Spinal cord (tissue), 10 donors: ENCODE results near the gene HMGN1. TPM values are rescaled to one million over a fixed set of nuclear protein-coding genes. Genes with fewer than 3 reads are reported as not detected.
"Not testable (repeated sequence)": the region's sequence is repeated elsewhere in the genome, so short reads cannot be mapped to it uniquely, and the experiment has no call there.

Experiments used
- DNase-seq, 6 donors: peaks; one replicate each; pipeline versions ENCODE4 v3.0.0 to v3.0.0-alpha.2; 2013 to 2015; ENCODE audit warnings: low spot score in 6 of 6, low read depth in 4 of 6
- H3K27ac ChIP-seq: one replicate; pipeline ENCODE4 v1.5.1; 2013; ENCODE audit warnings: low read depth, low read length, control low read depth
- H3K27me3 ChIP-seq: one replicate; pipeline ENCODE4 v1.6.1; 2013; ENCODE audit warnings: low read length; ENCODE audit not compliant: control insufficient read depth, insufficient read depth
- H3K36me3 ChIP-seq: one replicate; pipeline ENCODE4 v1.6.1; 2013; ENCODE audit warnings: low read length; ENCODE audit not compliant: control insufficient read depth, insufficient read depth
- H3K4me1 ChIP-seq: one replicate; pipeline ENCODE4 v1.6.1; 2013; ENCODE audit warnings: low read length; ENCODE audit not compliant: control insufficient read depth, insufficient read depth
- H3K4me3 ChIP-seq: one replicate; pipeline ENCODE4 v1.5.1; 2013; ENCODE audit warnings: low read depth, low read length, control low read depth
- H3K9me3 ChIP-seq: one replicate; pipeline ENCODE4 v1.6.1; 2013; ENCODE audit warnings: low read length; ENCODE audit not compliant: control insufficient read depth, insufficient read depth
- WGBS: methylation state at CpG from one replicate; pipeline ENCODE4 v1.1.5; 2013; ENCODE audit warnings: missing lambda C conversion rate; ENCODE audit not compliant: insufficient coverage; 5-methylcytosine and 5-hydroxymethylcytosine counted together
- polyA plus RNA-seq, 2 donors: library from polyadenylated mRNA; unstranded; fragments of 120-200 nt; gene quantifications; one replicate each; pipeline ENCODE4 v1.2.1, GENCODE V29; 2013; ENCODE audit not compliant: insufficient read length in 2 of 2
- total RNA-seq, 2 donors: library from RNA; depleted of rRNA in 1 of 2; stranded (reverse); fragments of 120-200 nt in 1 of 2; fragments of >200 nt in 1 of 2; gene quantifications; one replicate each; pipeline versions ENCODE4 v1.2.3 to v1.2.4, GENCODE V29; 2013 to 2014
- donor health status: healthy.

The HMGN1 gene
- total and polyA plus RNA-seq, 4 donors = 134 to 407 (median 345) TPM

- no peak overlapping the region for H3K27ac ChIP-seq
- 4% methylated on average over 4 of the region's 5 CpGs for WGBS
- H3K27me3 ChIP-seq = no peaks in the 10 kb centered on the region
- no peaks in the 10 kb centered on the region for H3K36me3 ChIP-seq
- H3K4me1 ChIP-seq = no peaks in the 10 kb centered on the region
- H3K9me3 ChIP-seq = no peaks in the 10 kb centered on the region
- H3K4me3 ChIP-seq = no peak overlapping the region
- DNase-seq = peak in 2 of 6 donors; percentile 59 to 86
These were observed 24.7 kb upstream of the HMGN1 start for GRCh38 chr21:39373634-39374033.

GRCh38 chr21:39369896-39370288, 21.0 kb upstream of the HMGN1 start:
- not testable (repeated sequence) for H3K27ac ChIP-seq, H3K27me3 ChIP-seq, H3K4me1 ChIP-seq, H3K36me3 ChIP-seq, H3K4me3 ChIP-seq, DNase-seq, H3K9me3 ChIP-seq
- 94% methylated on average over 5 of the region's 7 CpGs for WGBS

- Histone ChIP-seq H3K27me3 (no peaks in the 10 kb centered on the region), H3K4me3 (no peak overlapping the region), H3K36me3 (no peaks in the 10 kb centered on the region), H3K4me1 (no peaks in the 10 kb centered on the region), H3K9me3 (no peaks in the 10 kb centered on the region), H3K27ac (no peak overlapping the region)
- WGBS = no CpG with 5 or more reads among the region's 2 CpGs
- DNase-seq = no peak
These were observed 18.9 kb upstream of the HMGN1 start for GRCh38 chr21:39367783-39368182.

- no peak for DNase-seq
- no peak overlapping the region for H3K4me3 ChIP-seq
- WGBS = no CpG with 5 or more reads among the region's 4 CpGs
- H3K27ac ChIP-seq = no peak overlapping the region
- H3K36me3 ChIP-seq = no peaks in the 10 kb centered on the region
- H3K4me1 ChIP-seq = no peaks in the 10 kb centered on the region
- no peaks in the 10 kb centered on the region for H3K27me3 ChIP-seq
- H3K9me3 ChIP-seq = no peaks in the 10 kb centered on the region
These were observed 17.7 kb upstream of the HMGN1 start for GRCh38 chr21:39366563-39366962.

GRCh38 chr21:39364949-39365348, 16.1 kb upstream of the HMGN1 start:
- no CpG with 5 or more reads among the region's 4 CpGs for WGBS
- Histone ChIP-seq H3K36me3 (no peaks in the 10 kb centered on the region), H3K4me1 (no peaks in the 10 kb centered on the region), H3K4me3 (no peak overlapping the region), H3K9me3 (no peaks in the 10 kb centered on the region), H3K27ac (no peak overlapping the region), H3K27me3 (no peaks in the 10 kb centered on the region)
- DNase-seq = no peak

GRCh38 chr21:39363607-39364555, 15.0 kb upstream of the HMGN1 start:
- DNase-seq = no peak
- H3K36me3 ChIP-seq = no peaks in the 10 kb centered on the region
- H3K27me3 ChIP-seq = no peaks in the 10 kb centered on the region
- no peaks in the 10 kb centered on the region for H3K4me1 ChIP-seq
- WGBS = 82% methylated on average over 2 of the region's 6 CpGs
- H3K9me3 ChIP-seq = no peaks in the 10 kb centered on the region
- H3K4me3 ChIP-seq = no peak overlapping the region
- H3K27ac ChIP-seq = no peak overlapping the region

GRCh38 chr21:39362733-39363132, 13.8 kb upstream of the HMGN1 start:
- Histone ChIP-seq H3K36me3 (no peaks in the 10 kb centered on the region), H3K4me3 (no peak overlapping the region), H3K9me3 (no peaks in the 10 kb centered on the region), H3K4me1 (no peaks in the 10 kb centered on the region), H3K27me3 (no peaks in the 10 kb centered on the region), H3K27ac (no peak overlapping the region)
- no peak for DNase-seq
- 83% methylated on average over 1 of the region's 3 CpGs for WGBS

- 83% methylated on average over 2 of the region's 4 CpGs for WGBS
- H3K4me1 ChIP-seq = no peaks in the 10 kb centered on the region
- no peak for DNase-seq
- H3K36me3 ChIP-seq = no peaks in the 10 kb centered on the region
- H3K27me3 ChIP-seq = no peaks in the 10 kb centered on the region
- H3K9me3 ChIP-seq = no peaks in the 10 kb centered on the region
- H3K27ac ChIP-seq = no peak overlapping the region
- no peak overlapping the region for H3K4me3 ChIP-seq
These were observed 10.5 kb upstream of the HMGN1 start for GRCh38 chr21:39359382-39359781.

- peaks cover 3% of the 10 kb centered on the region for H3K9me3 ChIP-seq
- no peaks in the 10 kb centered on the region for H3K36me3 ChIP-seq
- no peak overlapping the region for H3K4me3 ChIP-seq
- no CpG with 5 or more reads among the region's 3 CpGs for WGBS
- no peaks in the 10 kb centered on the region for H3K27me3 ChIP-seq
- DNase-seq = no peak
- H3K4me1 ChIP-seq = peaks cover 8% of the 10 kb centered on the region
- no peak overlapping the region for H3K27ac ChIP-seq
These were observed 4.4 kb upstream of the HMGN1 start for GRCh38 chr21:39353295-39353694.
